Testis (tissue), 2 donors: ENCODE measurements around the gene PSME1.

Experiments used
- CTCF ChIP-seq, 3 experiments: fragments of 450-650 bp in 2 of 3; fragments of 200-600 bp in 1 of 3; sonication (generic) in 1 of 3; IDR thresholded peaks; one replicate each; pipeline ENCODE4 v1.5.1; 2016 to 2019; ENCODE audit warnings: antibody characterized with exemption in 3 of 3, mild to moderate bottlenecking in 2 of 3, moderate library complexity in 1 of 3
- POLR2A ChIP-seq: fragments of 450-650 bp; IDR thresholded peaks from one replicate; pipeline ENCODE4 v1.6.1; 2017; ENCODE audit warnings: antibody characterized with exemption, mild to moderate bottlenecking, moderate library complexity

GRCh38 chr14:24160499-24160849 is 24.5 kb downstream of the PSME1 start:
- TF ChIP-seq CTCF (IDR thresholded peaks at IDR 0.05) (no peak), POLR2A (no peak)
